K562 (cell line): ENCODE measurements around the gene DCST1. TPM values are rescaled to one million over a fixed set of nuclear protein-coding genes. Genes with fewer than 3 reads are reported as not detected.

Source experiments
- CTCFL ChIP-seq: IDR thresholded peaks from 2 replicates; pipeline ENCODE4 v1.6.1; 2011; ENCODE audit warnings: borderline replicate concordance, low read depth, mild to moderate bottlenecking, moderate library complexity, low read length; ENCODE audit not compliant: insufficient read depth, poor library complexity, severe bottlenecking
- FOXK2 ChIP-seq, 2 experiments: fragments of 450-650 bp; IDR thresholded peaks in 1 of 2; conservative IDR thresholded peaks in 1 of 2; 2 replicates each; pipeline ENCODE4 v1.6.1; 2016; ENCODE audit warnings: low read depth in 2 of 2, mild to moderate bottlenecking in 1 of 2
- HDAC2 ChIP-seq: fragments of 450-650 bp; IDR thresholded peaks from 2 replicates; pipeline ENCODE4 v1.6.1; 2016; ENCODE audit warnings: mild to moderate bottlenecking
- KAT7 ChIP-seq: sonication (generic); formaldehyde crosslinking; IDR thresholded peaks from 2 replicates; pipeline ENCODE4 v1.8.0; 2022; ENCODE audit warnings: missing genetic modification reagents, mild to moderate bottlenecking, borderline replicate concordance
- KDM4B ChIP-seq, 2 experiments: fragments of 450-650 bp in 1 of 2; sonication (generic) in 1 of 2; IDR thresholded peaks; 2 replicates each; pipeline ENCODE4 v1.6.1; 2016 to 2017; ENCODE audit warnings: borderline replicate concordance in 2 of 2, antibody characterized with exemption in 1 of 2, low read depth in 1 of 2, mild to moderate bottlenecking in 1 of 2
- L3MBTL2 ChIP-seq: fragments of 450-650 bp; IDR thresholded peaks from 2 replicates; pipeline ENCODE4 v1.6.1; 2016; ENCODE audit warnings: mild to moderate bottlenecking, moderate library complexity
- MAFK ChIP-seq: IDR thresholded peaks from 2 replicates; pipeline ENCODE4 v1.6.1; 2011; ENCODE audit warnings: low read length, improper control_type of control experiment
- MAZ ChIP-seq, 2 experiments: fragments of 450-650 bp in 1 of 2; sonication (generic) in 1 of 2; formaldehyde crosslinking; IDR thresholded peaks in 1 of 2; conservative IDR thresholded peaks in 1 of 2; 2 replicates each; pipeline versions ENCODE4 v1.4.0 to v1.5.0; 2020; ENCODE audit warnings: mild to moderate bottlenecking in 1 of 2, missing genetic modification reagents in 1 of 2
- MXI1 ChIP-seq: IDR thresholded peaks from 2 replicates; pipeline ENCODE4 v1.6.1; 2011; ENCODE audit warnings: low read depth, mild to moderate bottlenecking, improper control_type of control experiment, low read length
- POU5F1 ChIP-seq: fragments of 150-350 bp; IDR thresholded peaks from 2 replicates; pipeline ENCODE4 v1.6.1; 2014; ENCODE audit warnings: borderline replicate concordance, low read length, low read depth, mild to moderate bottlenecking; ENCODE audit not compliant: partially characterized antibody
- SMAD3 ChIP-seq: fragments of 450-650 bp; formaldehyde crosslinking; conservative IDR thresholded peaks from 2 replicates; pipeline ENCODE4 v1.4.0; 2020; ENCODE audit warnings: mild to moderate bottlenecking
- SOX6 ChIP-seq: fragments of 450-650 bp; IDR thresholded peaks from 2 replicates; pipeline ENCODE4 v1.6.1; 2014; ENCODE audit warnings: mild to moderate bottlenecking
- TCF7 ChIP-seq: sonication (generic); IDR thresholded peaks from 2 replicates; pipeline ENCODE4 v1.6.1; 2016; ENCODE audit warnings: antibody characterized with exemption, borderline replicate concordance
- XRCC5 ChIP-seq: fragments of 200-400 bp; formaldehyde crosslinking; IDR thresholded peaks from 2 replicates; pipeline ENCODE4 v1.6.1; 2017; ENCODE audit warnings: low read depth, mild to moderate bottlenecking, low read length
- ZNF217 ChIP-seq: sonication (generic); formaldehyde crosslinking; IDR thresholded peaks from 2 replicates; pipeline ENCODE4 v1.8.0; 2022; ENCODE audit warnings: mild to moderate bottlenecking, missing genetic modification reagents
- ZNF444 ChIP-seq: fragments of 250-450 bp; sonication (Bioruptor Pico); IDR thresholded peaks from 2 replicates; pipeline ENCODE4 v1.4.0; 2020; ENCODE audit warnings: mild to moderate bottlenecking, moderate library complexity
- polyA plus RNA-seq, 8 experiments: library from polyadenylated mRNA; depleted of rRNA in 4 of 8; stranded (reverse) in 5 of 8; unstranded in 3 of 8; fragments of >200 nt; fragmentation: Nextera tagmentation in 2 of 8; fragmentation: Illumina TruSeq in 1 of 8; extraction: Ambion mirVana in 2 of 8; extraction: Trizol in 1 of 8; gene quantifications; 2 replicates each; pipeline versions ENCODE4 v1.2.1 to v1.2.3, GENCODE V29; 2011 to 2014; ENCODE audit warnings: inconsistent platforms in 1 of 8, missing spikeins in 1 of 8
- total RNA-seq, 7 experiments: library from RNA; depleted of rRNA in 6 of 7; stranded (reverse); fragments of >200 nt in 6 of 7; fragmentation: Illumina TruSeq in 2 of 7; extraction: Trizol in 2 of 7; gene quantifications; 2 replicates each; pipeline versions ENCODE4 v1.2.1 to v1.2.3, GENCODE V29; 2011 to 2021; ENCODE audit warnings: low replicate concordance in 1 of 7

The DCST1 gene
- total and polyA plus RNA-seq, 9 of the 15 experiments (the other 6 are each of a cell fraction or from before 2014, with no cell fraction given), result not detected

- TF ChIP-seq POU5F1 (no peak), XRCC5 (peak; percentile 91), MAFK (0 out of 2 replicates have a peak, but pooled peaks have one; percentile 18), CTCFL (peak; percentile 38), FOXK2 (conservative IDR thresholded peaks at IDR 0.05 in 1 of 2, IDR thresholded peaks at IDR 0.05 in 1 of 2; ENCODE audit: low read depth in 2 of 2) (peak; percentile 46 to 89; a peak in 2 of 4 replicates), TCF7 (no peak), L3MBTL2 (peak; percentile 89), HDAC2 (0 out of 2 replicates have a peak, but pooled peaks have one; percentile 15), KAT7 (CRISPR knock-in tag) (peak; percentile 54; the same call in 1 of the 2 replicates), KDM4B (IDR thresholded peaks at IDR 0.05; ENCODE audit: borderline replicate concordance in 2 of 2, low read depth in 1 of 2) (0 out of 4 replicates have a peak, but pooled peaks of 1 of the 2 experiments have one; percentile 69), SMAD3 (CRISPR knock-in tag) (no peak), MAZ (CRISPR knock-in tag; conservative IDR thresholded peaks at IDR 0.05 in 1 of 2, IDR thresholded peaks at IDR 0.05 in 1 of 2) (peak; percentile 33 to 78; a peak in 3 of 4 replicates), ZNF217 (no peak), MXI1 (peak; percentile 61; the same call in 1 of the 2 replicates), SOX6 (peak; percentile 26; the same call in 1 of the 2 replicates), ZNF444 (CRISPR knock-in tag) (no peak)
These were observed 57.7 kb downstream of the DCST1 start (continued) for GRCh38 chr1:155091071-155092051.
